Mesothelial cell of epicardium (in vitro differentiated cells): ENCODE results near the gene CSRNP2. TPM values are rescaled to one million over a fixed set of nuclear protein-coding genes. Genes with fewer than 3 reads are reported as not detected.

ENCODE experiments used
- DNase-seq, 2 experiments: peaks; one replicate each; pipeline ENCODE4 v3.0.0; 2021; ENCODE audit warnings: low spot score in 2 of 2; ENCODE audit not compliant: unreplicated experiment in 2 of 2
- H3K27ac Mint-ChIP-seq: 2 replicates; pipeline ENCODE4 v1.8.0; 2021; ENCODE audit warnings: mixed read lengths
- H3K27me3 Mint-ChIP-seq: 2 replicates; pipeline ENCODE4 v1.8.0; 2021; ENCODE audit warnings: low read depth, mixed read lengths
- H3K36me3 Mint-ChIP-seq: 2 replicates; pipeline ENCODE4 v1.8.0; 2021; ENCODE audit warnings: mixed read lengths
- H3K4me1 Mint-ChIP-seq: 2 replicates; pipeline ENCODE4 v1.8.0; 2021; ENCODE audit warnings: mixed read lengths
- H3K4me3 Mint-ChIP-seq: 2 replicates; pipeline ENCODE4 v1.8.0; 2021; ENCODE audit warnings: mild to moderate bottlenecking, moderate library complexity, mixed read lengths
- H3K9me3 Mint-ChIP-seq: 2 replicates; pipeline ENCODE4 v1.8.0; 2021; ENCODE audit warnings: mixed read lengths
- total RNA-seq: library from RNA; stranded (reverse); gene quantifications from 3 replicates; pipeline ENCODE4 v1.2.1, GENCODE V29; 2021
- TF ChIP-seq, protein P1 (sequence below): fragments of 200-600 bp; sonication (generic); IDR thresholded peaks from one replicate; pipeline ENCODE4 v1.5.0; 2021; ENCODE audit warnings: antibody characterized with exemption; ENCODE audit not compliant: unreplicated experiment

The CSRNP2 gene
- total RNA-seq, 1 donor from 2014 or later: 50.5 TPM

DNA sequence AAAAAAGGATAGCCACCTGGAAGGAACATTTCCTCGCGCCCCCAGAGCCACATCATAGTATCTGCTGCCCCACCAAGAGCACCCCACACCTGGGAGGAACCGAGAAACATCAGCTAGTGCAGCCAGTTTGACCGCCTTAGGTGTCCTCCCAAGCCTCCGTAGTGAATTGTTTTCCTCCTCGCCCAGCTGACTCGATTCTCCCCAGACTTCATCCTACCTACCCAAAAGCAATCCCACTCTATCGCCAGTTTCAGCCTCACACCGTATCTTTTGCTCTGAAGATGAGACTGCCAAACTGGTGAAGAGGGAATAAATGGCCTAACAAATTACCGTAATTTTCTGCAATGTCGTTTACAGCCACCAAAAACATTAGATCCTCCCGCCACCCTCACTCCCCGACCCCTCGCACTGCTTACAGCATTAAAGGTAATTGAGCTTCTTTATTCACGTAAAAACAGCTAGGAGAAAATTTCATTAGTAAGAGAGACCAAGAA lies 56.0 kb downstream of the CSRNP2 start:
- H3K27me3 Mint-ChIP-seq: no peaks in the 10 kb centered on the region
- H3K36me3 Mint-ChIP-seq: no peaks in the 10 kb centered on the region
- H3K4me3 Mint-ChIP-seq: peak overlapping the region; percentile 44
- H3K27ac Mint-ChIP-seq: peak overlapping the region; percentile 95
- DNase-seq: no peak
- peaks cover 59% of the 10 kb centered on the region for H3K4me1 Mint-ChIP-seq
- no peaks in the 10 kb centered on the region for H3K9me3 Mint-ChIP-seq
- TF ChIP-seq, protein P1, sequence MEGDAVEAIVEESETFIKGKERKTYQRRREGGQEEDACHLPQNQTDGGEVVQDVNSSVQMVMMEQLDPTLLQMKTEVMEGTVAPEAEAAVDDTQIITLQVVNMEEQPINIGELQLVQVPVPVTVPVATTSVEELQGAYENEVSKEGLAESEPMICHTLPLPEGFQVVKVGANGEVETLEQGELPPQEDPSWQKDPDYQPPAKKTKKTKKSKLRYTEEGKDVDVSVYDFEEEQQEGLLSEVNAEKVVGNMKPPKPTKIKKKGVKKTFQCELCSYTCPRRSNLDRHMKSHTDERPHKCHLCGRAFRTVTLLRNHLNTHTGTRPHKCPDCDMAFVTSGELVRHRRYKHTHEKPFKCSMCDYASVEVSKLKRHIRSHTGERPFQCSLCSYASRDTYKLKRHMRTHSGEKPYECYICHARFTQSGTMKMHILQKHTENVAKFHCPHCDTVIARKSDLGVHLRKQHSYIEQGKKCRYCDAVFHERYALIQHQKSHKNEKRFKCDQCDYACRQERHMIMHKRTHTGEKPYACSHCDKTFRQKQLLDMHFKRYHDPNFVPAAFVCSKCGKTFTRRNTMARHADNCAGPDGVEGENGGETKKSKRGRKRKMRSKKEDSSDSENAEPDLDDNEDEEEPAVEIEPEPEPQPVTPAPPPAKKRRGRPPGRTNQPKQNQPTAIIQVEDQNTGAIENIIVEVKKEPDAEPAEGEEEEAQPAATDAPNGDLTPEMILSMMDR: no peak

DNA sequence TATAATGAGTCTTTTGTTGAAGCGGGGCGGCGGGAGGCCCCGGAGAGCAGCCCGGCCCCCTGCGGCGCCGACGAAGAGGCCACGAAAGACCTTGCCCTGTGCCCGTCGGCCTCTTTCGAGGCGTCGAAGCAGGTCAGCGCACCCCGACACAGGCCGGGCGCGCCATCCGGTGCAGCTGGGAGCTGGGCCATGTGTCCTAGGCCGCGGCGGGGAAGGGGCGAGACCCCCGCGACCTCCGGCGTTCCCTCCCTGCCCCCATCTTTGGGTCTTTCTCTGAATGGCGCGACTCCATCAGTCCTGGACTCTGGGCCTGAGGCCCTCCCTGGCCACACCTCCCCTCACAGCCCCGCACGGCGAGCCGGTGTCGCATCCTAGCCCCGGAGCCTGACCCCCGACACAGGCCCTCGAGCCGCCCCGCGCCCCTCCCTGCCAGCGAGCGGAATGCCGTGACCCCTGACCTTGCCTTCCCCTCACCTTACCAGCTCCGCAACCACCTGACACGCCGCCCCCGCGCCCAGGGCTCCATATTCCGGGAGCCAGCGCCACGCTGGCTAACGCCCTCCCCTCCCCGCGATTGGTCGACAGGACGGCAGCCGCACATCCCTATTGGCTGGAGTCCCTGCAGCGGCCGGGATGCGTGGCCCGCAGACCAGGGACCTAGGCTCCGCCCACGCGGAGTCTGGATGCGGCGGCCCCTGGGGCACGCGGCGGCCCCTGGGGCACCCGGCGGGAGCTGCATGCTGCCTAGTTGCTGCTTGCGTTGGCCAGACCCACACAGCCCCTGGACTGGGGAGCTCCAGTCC lies 57.4 kb downstream of the CSRNP2 start, which contains the start of gene SLC11A2:
SLC11A2 (minus strand) TSS at position 549 of the 803 bp plus-strand sequence. CDS start 15,656 bp downstream, outside the sequence.
- no peaks in the 10 kb centered on the region for H3K36me3 Mint-ChIP-seq
- peaks cover 59% of the 10 kb centered on the region for H3K4me1 Mint-ChIP-seq
- no peaks in the 10 kb centered on the region for H3K9me3 Mint-ChIP-seq
- H3K4me3 Mint-ChIP-seq: peak within 1 kb of the TSS; percentile 95
- H3K27me3 Mint-ChIP-seq: no peaks in the 10 kb centered on the region
- TF ChIP-seq, protein P1: no peak
- H3K27ac Mint-ChIP-seq: peak within 1 kb of the TSS; percentile 97
- DNase-seq: peak; percentile 83 to 90

DNA sequence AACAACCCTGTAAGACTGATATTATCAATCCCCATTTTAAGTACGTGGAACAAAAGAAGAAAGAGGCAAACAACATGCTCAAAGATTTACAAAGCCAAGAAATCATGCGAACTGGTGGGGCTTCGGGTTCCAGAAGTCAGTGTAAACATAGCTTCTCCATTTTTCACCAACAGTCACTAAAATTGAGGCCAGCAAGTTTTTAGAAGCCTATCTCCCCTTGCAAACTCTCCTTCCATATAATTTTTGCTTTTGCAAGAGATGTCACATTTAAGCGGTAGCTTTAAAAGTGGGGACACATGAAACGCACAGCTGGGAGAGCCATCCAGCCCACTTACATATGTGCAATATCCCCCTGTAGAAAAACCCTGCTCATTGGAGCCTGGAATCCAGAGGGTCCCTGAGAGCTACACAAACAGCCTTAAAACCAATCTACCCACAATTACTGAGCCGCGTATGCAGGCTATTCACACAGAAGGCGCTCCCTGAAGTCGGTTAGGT lies 58.0 kb downstream of the CSRNP2 start:
- Mint-ChIP-seq H3K9me3 (no peaks in the 10 kb centered on the region), H3K36me3 (no peaks in the 10 kb centered on the region), H3K27ac (peak overlapping the region; percentile 97), H3K4me3 (peak overlapping the region; percentile 95), H3K4me1 (peaks cover 59% of the 10 kb centered on the region), H3K27me3 (no peaks in the 10 kb centered on the region)
- no peak for DNase-seq
- TF ChIP-seq, protein P1: no peak

DNA sequence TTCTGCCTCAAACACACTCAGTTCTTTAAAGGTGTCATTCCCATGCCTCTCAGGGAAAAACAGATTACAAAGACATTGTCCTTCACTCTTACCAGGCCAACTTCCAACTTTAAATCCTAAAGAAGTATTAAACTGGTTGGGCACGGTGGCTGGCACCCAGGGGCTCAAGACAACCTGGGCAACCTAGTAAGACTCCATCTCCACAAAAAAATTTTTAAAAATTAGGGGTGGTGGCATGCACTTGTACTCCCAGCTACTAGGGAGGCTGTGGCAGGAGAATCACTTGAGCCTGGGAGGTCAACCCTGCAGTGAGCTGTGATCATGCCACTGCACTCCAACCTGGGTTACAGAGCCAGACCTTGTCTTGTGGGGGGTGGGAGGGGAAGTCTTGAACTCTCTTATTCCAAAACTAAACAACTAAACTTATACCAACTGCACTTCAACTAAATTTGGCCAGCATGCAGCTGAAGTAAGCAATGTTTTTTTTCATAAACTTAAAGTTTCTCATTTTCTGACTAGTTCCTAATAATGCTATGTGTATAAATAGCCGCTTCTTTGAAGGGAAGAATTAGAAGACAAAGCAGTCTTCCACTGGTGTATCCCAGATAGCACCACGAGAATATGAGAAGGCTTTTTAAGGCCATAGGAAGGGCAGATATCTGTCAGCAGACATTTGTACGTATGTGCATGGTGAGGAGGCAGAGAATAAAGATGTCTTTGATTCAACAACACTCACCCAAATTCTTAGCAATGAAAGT lies 59.6 kb downstream of the CSRNP2 start:
- peak overlapping the region; percentile 95 for H3K4me3 Mint-ChIP-seq
- peaks cover 48% of the 10 kb centered on the region for H3K4me1 Mint-ChIP-seq

DNA sequence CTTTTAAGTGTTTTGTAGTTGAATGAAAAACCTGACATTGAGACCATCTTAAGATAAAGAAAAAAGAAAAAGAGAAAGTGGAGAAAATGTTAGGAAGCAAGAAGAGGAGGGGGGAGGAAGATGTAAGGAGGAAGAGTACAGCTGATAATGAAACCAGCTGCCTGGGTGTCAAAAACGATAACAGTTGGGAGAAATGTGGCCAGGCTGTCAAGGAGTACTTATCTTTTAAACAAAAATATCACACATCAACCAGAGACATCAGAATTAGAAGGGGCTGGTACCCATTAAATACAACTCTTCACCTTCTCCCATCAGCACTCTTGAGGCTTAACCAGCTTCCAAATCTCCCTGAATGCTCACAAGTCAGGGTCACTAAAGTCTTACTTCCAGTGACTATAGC lies 61.7 kb downstream of the CSRNP2 start:
- no peaks in the 10 kb centered on the region for H3K9me3 Mint-ChIP-seq
- no peaks in the 10 kb centered on the region for H3K27me3 Mint-ChIP-seq
- no peak overlapping the region for H3K4me3 Mint-ChIP-seq
- peaks cover 33% of the 10 kb centered on the region for H3K4me1 Mint-ChIP-seq
- no peaks in the 10 kb centered on the region for H3K36me3 Mint-ChIP-seq
- peak overlapping the region; percentile 37 for H3K27ac Mint-ChIP-seq
- TF ChIP-seq, protein P1: no peak
- DNase-seq: no peak

More for the DNA sequence above, 59.6 kb downstream of the CSRNP2 start:
- no peaks in the 10 kb centered on the region for H3K9me3 Mint-ChIP-seq
- no peak for DNase-seq
- H3K27me3 Mint-ChIP-seq: no peaks in the 10 kb centered on the region
- peak overlapping the region; percentile 97 for H3K27ac Mint-ChIP-seq
- TF ChIP-seq, protein P1: no peak
- no peaks in the 10 kb centered on the region for H3K36me3 Mint-ChIP-seq
